Activated CD4-positive, CD25-positive, alpha-beta regulatory T cell treated with anti-CD3 and anti-CD28 coated beads, Interleukin-2, amount 50 U/mL, for 16 hours (primary cell): ENCODE data around the gene SLC5A4.

Experiments
- DNase-seq: peaks from one replicate; pipeline ENCODE4 v3.0.0-alpha.2; 2020; ENCODE audit warnings: low read depth, low spot score

Gene SLC5A4

DNA sequence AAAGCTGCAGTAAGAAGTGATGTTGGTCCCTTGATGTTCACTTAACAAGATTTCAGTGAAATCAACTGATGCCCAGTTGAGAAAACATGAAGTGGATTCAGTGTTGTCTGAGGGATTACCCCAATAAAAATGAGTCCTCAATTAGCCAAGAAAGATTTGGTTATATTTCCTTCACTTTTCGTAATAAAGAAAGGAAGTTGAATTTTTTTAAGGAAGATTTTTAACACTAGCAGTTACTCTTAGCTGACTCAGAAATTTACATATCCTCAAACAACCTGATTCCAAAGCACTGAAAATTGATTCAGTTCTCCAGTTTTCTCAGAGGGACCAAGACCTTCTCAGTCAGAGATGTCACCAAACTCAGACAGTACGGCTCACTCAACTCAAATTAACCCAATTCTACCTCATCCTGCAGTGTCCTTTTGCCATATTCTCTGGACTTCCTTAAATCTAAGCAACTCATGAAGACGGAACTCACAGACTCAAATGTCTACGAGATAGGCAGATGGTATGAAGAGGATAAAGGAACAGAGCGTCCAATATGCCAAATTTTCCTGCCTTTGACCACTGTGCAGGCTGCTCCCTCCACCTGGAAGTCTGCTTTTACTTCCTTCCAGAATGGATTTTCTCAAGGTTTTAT is 22.8 kb downstream of the SLC5A4 start:
- no peak for DNase-seq

DNA sequence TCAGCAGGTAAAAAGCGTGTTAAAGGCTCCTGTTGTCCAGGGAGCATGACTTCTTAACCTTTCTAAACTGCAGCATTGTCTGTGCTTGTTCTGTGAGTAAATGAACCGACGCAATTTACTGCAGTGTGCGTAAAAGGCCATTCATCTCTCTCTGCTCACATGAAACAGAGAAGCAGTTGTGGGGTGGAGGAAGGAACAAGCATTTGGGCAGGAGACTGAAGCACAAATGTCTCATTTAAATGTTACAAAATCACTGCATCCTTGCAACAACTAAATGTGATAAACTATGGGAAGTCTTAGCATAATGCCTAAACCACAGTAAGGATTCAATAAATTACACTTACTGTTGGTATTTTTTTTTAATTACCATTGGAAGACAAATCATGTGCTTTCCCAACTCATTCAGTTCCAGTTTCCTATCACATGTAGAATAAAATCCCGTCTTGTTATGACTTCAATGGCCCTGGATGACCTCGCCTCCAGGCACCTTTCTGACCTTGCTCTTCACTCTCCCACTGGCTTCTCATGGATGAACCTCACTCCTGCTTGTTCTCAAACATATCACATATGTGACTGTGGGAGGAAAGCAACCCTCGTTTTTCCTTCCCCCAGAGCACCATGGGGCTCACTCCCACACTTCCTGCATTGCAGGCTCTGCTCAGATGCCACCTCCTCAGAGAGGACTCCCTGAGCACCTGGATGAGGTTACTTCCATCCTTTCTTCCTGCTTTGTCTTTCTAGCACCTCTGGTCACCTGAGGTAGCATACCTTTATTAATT is 28.6 kb downstream of the SLC5A4 start:
- no peak for DNase-seq

DNA sequence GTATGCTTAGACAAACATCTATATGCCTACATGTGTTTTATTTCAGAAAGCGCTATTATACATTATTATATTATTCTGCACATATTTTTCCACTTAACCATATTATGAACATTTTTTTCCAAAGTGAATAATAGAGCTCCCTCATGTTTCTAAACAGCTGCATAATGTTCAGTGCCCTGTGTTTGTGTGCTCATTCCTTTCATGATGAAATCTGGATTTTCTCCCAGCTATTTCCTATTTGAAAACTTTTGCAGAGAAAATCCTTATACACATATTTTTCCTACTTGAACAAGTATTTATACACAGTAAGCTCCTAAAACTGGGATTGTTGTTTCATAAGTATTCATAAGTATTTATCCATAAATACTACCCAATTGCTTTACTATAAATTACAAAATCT is 32.2 kb downstream of the SLC5A4 start:
- no peak for DNase-seq

DNA sequence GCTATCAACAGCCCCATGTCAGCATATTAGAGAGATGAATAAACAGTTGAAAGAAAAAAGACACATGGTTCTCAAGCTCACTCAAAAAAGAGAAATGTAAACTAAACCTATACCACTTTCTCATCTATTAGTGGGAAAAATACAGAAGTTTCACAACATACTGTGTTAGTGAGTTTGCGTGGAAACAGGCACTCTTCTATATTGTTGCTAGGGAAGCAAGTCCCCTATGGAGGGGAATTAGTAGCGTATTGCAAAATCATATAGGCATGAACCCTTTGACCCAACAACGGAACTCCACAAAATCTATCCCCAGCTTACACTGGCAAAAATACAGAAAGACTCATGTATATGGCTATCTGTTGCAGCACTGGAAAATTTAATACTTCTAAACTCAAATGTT is 36.1 kb downstream of the SLC5A4 start:
- no peak for DNase-seq

DNA sequence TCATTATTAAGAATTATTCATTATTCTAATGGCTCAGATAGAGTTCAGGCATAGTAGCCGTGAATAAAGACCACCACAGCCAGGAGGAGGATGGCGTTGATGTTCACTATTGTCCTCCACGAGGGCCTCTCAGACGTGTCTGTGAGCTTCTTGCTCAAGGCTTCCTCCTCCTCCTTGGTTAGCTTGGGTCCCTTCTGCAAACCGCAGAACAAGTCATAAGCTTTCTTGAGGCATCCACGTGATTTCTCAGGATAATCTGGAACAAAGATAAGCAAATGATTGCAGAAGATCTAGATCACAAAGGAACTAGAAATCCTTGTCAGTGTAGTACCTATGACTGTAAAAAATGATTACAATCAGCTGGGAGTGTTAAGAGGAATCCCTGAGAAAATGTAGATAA is 36.7 kb downstream of the SLC5A4 start:
- no peak for DNase-seq

DNA sequence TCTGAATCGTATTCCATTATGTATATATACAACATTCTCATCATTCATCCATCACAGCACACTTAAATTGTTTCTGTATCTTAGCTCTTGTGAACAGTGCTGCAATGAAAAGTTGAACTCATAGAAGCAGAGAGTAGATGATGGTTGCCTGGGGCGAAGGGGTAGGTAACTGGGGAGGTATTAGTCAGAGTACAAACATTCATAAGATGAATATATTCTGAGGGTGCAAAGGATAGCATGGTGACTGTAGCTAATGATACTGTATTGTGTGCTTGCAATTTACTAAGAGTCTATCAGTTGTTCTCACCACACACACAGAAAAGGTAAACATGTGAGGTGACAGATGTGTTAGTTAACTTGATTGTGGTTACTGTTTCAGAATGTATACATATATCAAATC is 37.7 kb downstream of the SLC5A4 start:
- DNase-seq = no peak

DNA sequence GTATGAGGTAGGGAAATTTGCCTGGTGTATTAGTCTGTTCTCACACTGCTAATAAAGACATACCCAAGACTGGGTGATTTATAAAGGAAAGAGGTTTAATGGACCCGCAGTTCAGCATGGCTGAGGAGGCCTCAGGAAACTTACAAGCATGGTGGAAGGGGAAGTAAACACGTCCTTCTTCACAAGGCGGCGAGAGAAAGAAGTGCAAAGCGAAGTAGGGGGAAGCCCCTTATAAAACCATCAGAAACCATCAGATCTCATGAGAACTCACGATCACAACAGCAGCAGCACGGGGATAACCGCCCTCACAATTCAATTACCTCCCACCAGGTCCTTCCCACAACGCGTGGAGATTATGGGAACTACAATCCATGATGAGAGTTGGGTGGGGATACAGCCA is 38.2 kb downstream of the SLC5A4 start:
- no peak for DNase-seq

DNA sequence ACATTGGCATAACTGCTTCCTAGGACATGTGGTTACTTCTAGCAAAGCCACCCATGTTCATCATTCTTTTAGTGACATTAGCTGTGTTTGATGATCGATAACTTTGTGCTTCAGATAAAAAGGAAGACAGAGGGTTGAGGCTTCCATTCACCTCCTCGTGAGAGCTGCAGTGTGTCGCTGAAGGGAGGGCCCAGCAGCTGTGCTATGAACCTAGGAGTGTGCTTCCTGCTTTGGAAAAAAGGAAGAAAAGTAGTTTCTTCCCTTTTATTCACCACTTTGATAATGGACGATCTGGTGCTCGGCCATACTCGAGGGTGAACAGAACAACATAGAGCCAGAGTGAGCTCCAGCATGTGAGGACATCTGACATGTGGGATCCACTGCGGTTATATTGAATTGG is 44.1 kb downstream of the SLC5A4 start:
- no peak for DNase-seq

DNA sequence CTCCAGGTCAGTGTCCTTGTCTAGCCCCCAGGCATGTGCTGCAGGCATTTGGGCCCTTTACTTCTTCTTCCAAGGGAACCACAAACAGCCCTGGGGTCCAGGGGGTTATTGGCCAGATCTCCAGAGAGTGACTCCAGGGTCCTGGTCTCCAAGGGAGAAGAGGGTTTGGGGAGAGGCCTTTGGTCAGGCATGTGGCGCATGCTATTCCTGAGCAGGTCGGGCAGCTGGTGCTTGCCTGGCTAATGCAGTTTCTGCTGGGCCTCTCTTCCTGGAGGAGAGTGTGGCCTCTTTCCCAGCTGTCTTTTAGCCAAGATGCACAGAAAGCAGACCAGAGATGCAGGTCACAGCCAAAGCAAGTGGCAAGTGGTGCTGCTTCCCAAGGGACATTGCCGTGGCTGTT is 46.5 kb downstream of the SLC5A4 start:
- DNase-seq = no peak

DNA sequence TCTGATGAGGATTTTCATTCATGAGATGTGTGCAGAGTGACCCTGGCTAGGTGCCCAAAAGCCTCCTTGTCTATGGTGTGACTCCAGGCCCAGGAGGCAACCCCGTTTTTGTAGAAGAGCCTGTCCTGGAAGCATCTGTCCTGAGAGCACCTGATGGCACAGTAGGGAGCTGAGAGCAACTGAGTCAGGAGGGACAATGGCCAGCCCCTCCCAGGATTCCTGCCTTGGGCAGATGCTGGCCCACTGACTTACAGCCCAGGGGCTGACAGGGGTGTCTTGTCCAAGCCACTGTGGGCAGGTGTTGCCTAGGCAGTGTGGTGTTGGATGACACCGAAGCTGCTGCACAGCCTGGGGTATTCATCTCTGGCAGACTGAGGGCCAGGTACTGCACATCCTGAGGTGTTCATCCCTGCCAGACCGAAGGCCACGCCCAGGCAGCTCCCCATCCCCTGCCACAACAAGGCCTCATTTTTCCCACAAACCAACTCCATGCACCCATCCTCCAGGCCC is 47.1 kb downstream of the SLC5A4 start:
- no peak for DNase-seq

DNA sequence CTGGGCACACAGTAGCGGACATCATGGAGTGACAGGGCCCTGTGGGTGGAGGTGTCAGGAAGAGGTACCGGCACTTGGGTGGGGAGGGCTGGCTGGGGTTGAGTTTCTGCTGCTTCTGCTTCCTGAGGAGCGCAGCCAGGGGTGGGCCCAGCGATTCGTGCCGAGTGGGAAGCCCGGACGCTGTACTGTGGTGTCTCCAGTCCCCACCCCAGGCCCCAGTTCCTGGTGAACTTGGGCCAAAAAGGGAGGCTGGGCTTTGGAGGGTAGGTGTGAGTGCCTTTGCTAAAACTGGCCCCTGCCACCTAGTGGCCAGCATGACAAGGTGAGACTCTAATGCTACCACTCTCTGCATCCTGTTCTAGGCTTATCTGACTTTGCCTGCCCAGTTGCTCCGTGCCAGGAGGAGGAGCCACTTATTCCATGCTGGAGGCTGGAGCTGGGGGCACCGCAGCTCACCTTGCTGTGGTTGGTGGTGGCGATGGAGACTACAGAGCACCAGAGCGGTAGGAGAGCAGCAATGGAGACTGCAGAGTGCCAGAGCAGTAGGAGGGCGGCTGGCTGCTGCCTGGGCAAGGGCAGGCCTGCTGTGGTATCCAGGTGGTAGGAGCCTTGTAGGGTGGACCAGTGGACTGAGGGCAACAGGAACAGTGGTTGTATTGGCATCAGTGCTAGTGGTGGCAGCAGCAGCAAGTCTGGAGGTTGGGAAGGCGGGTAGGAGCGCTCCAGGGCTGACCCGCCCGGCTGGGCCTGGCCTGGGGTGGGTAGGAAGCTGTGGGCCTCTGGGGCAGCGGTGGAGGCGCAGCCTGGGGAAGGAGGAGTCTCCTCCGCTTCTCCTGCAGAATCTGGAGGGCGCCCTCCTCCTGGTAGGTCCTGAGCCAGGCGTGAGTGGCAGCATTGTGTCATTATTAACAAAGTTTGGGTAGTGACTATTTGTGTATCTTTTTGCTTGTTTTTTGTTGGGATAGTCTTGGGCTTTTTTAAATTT is 48.1 kb downstream of the SLC5A4 start:
- no peak for DNase-seq

DNA sequence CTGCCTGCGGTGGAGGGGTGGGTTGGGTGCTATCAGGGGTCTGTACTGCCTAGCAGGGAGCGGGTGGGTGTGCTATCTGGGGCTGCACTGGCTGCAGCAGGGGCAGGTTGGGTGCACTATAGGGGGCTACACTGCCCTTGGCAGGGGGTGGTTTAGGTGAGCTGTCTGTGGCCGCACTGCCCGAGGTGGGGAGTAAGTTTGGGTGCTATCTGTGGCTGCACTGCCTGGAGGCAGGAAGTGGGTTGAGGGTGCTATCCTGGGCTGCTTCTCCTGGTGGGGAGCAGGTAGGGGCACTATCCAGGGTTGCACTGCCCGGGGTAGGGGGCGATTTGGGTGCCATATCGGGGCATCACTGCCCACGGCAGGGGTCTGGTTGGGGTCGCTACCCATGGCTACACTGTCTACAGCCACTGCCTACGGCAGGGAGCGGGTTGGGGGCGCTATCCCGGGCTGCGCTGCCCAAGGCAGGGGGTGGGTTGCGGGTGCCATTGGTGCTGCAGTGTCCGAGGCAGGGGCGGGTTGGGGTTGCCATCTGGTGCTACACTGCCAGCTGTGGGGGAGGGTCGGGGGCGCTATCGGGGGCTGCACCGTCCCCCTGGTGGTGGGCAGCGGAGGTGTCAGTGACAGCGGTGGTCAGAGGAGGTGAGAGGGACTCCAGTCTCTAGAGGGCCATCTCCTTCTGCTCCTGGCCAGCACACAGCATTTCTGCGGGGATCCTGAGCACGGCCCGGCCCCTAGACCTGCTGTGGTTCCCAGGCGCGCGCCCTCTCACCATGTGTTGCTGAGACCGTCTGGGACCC is 49.0 kb downstream of the SLC5A4 start:
- no peak for DNase-seq

DNA sequence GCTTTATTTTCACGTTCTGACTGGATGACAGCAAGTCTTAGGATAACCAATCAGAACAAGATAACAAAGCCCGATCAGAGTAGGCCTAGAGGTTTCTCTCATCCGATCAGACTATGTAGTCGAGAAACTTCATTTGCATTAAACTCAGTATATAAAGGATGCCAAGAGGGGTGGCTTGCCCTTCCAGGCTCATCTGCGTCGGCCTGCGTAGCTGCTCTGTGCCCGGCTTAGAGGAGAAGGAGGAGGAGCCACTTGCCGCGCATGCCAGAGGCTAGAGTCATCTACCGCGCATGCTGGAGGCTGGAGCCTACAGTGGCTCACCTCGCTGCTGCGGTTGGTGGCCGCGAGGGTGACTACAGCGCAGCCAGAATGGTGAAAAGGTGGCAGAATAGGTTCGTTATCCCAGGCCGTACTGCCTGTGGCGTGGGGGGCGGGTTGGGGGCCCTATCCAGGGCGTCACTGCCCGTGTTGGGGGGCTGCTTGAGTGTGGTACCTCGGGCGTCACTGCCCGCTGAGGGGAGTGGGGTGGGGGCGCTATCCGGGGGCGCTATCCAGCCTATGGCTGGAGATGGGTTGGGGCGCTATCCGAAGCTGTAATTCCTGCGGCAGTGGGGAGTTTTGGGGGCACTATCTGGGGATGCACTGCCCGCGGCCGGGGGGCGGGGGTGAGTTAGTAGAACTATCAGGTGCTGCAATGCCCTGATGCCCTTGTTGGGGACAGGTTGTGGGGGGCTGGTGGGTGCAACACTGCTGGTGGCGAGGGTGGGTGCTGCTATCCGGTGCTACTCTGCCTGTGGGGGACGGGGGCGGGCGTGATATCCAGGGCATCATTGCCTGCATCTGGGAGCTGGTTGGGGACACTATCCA is 50.1 kb downstream of the SLC5A4 start, which contains the start of gene RFPL2:
Gene RFPL2, minus strand, starts transcription at position 218 of the 867 bp plus-strand sequence. CDS start 2,622 bp downstream, outside the sequence.
- no peak for DNase-seq

DNA sequence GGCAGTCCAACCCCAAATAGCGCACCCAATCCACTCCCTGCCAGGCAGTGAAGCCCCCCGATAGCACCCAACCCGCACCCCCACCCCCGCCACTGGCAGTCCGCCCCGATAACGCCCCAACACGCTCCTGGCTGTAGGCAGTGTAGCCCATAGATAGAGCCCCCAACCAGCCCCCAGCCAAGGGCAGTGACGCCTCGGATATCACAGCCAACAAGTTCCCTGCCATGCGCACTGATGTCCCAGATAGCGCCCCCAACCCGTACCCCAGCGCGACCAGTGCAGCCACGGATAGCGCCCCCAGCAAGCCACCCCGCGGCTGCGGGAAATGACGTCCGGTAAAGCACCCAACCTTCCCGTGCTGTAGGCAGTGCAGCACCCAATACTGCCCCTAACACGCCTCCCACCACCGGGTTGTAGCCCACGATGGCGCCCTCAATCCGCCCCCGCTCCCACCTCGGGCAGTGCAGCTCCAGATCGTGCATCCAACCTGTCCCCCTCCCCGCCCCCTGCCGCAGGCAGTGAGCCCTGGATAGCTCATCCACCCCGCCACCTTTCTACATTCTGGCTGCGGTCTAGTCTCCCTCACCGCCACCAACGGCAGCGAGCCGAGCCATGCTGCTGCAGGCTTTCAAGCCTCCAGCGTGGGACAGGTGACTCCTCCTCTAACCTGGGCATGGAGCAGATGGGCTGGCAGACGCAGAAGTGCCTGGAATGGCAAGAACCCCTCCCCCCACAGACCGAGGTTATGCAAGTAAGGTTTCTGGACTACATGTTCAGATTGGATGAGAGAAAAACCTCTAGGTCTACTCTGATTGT is 50.9 kb downstream of the SLC5A4 start:
- DNase-seq = no peak

DNA sequence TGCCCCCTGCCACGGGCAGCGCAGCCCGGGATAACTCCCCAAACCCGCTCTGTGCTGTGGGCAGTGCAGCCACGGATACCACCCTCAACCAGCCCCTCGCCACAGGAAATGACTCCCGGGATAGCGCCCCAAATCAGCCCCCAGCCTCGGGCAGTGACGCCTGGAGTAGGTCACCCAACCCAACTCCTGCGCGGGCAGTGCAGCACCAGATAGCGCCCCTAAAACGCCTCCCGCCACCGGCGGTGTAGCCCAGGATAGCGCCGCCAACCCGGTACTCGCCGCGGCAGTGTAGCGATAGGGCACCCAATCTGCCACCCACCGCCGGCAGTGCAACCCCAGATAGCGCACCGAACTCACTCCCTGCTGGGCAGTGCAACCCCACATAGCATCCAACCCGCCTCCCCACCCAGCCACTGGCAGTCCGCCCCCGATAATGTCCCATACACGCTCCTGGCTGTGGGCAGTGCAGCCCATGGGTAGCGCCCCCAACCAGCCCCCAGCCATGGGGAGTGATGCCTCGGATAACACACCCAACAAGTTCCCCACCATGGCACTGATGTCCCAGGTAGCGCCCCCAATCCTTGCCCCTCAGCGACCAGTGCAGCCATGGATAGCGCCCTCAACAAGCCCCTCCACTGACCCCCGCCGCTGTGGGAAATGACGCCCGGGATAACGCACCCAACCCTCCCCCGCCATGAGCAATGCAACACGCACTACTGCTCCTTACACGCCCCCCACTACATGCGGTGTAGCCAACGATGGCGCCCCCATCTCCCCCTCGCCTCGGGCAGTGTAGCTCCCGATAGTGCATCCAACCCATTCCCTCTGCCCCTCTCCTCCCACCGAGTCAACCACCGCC is 51.7 kb downstream of the SLC5A4 start:
- no peak for DNase-seq

DNA sequence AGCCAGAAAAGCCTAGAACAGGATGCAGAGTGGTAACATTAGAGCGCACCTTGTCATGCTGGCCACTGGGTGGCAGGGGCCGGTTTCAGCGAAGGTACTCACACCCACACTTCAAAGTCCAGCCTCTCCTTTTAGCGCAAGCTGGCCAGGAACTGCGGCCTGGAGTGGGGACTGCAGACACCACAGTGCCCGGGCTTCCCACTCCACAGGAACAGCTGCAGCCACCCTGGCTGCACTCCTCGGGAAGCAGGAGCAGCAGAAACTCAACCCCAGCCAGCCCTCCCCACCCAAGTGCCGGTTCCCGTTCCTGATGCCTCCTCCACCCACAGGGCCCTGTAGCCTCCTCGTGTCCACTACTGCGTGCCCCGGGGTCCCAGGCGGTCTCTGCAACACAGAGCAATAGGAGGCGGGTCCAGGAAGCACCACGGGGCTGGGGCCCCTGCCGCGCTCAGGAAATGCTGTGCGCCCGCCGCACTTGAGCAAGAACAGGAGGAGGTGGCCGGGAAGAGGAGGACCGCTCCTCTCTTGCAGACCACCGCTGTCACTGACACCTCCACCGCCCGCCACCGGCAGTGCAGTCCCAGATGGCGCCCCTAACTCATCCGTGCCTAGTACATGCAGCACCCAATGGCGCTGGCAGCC is 52.5 kb downstream of the SLC5A4 start:
- DNase-seq = no peak

DNA sequence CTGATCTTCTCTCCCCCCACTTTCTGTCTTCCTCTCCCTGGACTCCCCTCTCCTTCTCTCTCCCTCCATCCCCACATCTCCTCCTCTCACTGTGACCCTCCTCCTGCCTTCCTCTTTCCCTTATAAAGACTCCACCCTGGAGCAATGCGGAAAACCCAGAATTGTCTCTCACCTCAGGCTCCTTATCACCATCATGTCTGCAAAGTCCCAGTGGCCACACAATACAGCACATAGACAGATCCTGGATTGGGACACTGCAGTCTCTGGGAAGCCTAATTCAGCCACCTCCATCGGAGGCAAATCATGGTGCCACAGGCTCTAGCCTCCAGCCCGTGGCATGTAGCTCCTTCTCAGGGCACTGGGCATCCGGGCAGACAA is 53.0 kb downstream of the SLC5A4 start:
- no peak for DNase-seq

DNA sequence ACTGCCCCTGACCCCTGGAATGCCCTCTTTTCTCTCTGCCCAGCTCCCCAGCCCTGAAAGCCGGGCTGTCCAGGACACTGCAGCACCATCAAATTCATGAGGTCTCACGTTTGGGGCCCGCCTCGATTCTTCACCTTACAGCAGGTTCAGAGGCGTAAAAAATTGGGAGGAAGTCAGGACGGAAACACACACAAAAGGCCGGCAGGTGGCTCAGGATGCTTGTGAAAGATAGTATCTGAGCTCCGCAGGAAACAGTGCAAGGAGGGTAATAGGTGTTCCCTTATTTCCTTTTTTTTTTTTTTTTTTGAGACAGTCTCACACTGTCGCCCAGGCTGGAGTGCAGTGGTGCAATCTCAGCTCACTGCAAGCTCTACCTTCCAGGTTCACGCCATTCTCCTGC is 54.4 kb downstream of the SLC5A4 start:
- no peak for DNase-seq
